GM23248 (cell line): ENCODE data around the gene SESTD1.

Source experiments
- EZH2 ChIP-seq: fragments of 200-600 bp; sonication (generic); IDR thresholded peaks from 2 replicates; pipeline ENCODE4 v1.6.1; 2018; ENCODE audit warnings: antibody characterized with exemption, mild to moderate bottlenecking; ENCODE audit not compliant: insufficient read depth, poor library complexity, severe bottlenecking
- EZH2phosphoT487 ChIP-seq: fragments of 200-600 bp; sonication (generic); IDR thresholded peaks from 2 replicates; pipeline ENCODE4 v1.6.1; 2018; ENCODE audit warnings: antibody characterized with exemption, moderate library complexity, mild to moderate bottlenecking, low read depth; ENCODE audit not compliant: insufficient read depth

GRCh38 chr2:179226203-179226960 is 38.2 kb downstream of the SESTD1 start:
- TF ChIP-seq EZH2 (no peak), EZH2phosphoT487 (no peak)
